ENCODE measurements around the gene EPB41L1. TPM values are rescaled to one million over a fixed set of nuclear protein-coding genes. Genes with fewer than 3 reads are reported as not detected.

EPB41L1 gene
- total RNA-seq, 1 experiment from 2014 or later: 7.1 TPM

DNA sequence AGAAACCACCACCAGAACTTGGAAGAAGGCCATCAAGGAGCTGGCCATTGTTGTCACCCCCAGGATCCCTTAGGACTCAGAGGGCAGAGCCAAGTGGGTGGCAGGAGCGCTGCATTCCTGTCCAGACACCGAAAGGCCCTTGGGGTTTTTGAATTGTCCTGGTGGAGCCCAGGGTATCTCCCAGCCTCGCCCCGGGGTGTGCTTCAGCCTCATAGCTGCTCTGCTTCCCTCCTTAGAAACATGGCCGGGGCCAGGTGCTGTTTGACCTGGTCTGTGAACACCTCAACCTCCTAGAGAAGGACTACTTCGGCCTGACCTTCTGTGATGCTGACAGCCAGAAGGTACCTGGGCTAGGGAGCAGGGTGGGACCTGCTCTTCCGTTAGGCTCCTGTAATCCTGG is 23.2 kb downstream of the EPB41L1 start:
- no peaks in the 10 kb centered on the region for H3K27me3 ChIP-seq (replicated peaks; ENCODE audit: insufficient read depth, low read depth, low read length, poor library complexity)
- POLR2A ChIA-PET (ENCODE audit: low non-redundant PET): no interaction called here
- H3K27ac ChIP-seq (ENCODE audit: low read depth, low read length, poor library complexity, severe bottlenecking): no peak overlapping the region
- no peak overlapping the region for H3K4me3 ChIP-seq (ENCODE audit: low read depth, low read length, poor library complexity, severe bottlenecking)
- H3K36me3 ChIP-seq (ENCODE audit: insufficient read depth, low read length, poor library complexity, severe bottlenecking): no peaks in the 10 kb centered on the region
- CTCF ChIA-PET: no interaction called here
- intact Hi-C loops (cut with micrococcal nuclease; ENCODE audit: unreplicated experiment): no loop called here
- H3K4me1 ChIP-seq (ENCODE audit: insufficient read depth, low read length, poor library complexity, severe bottlenecking): no peaks in the 10 kb centered on the region
- TF ChIP-seq CTCF (conservative IDR thresholded peaks at IDR 0.05; ENCODE audit: low read depth, low read length) (no peak), EZH2 (IDR thresholded peaks at IDR 0.05; ENCODE audit: borderline replicate concordance, low read depth, low read length, poor library complexity, severe bottlenecking) (no peak)
- no peak for DNase-seq (ENCODE audit: low spot score)
- no TSS peak for BruUV-seq (replicated peaks)
- no peaks in the 10 kb centered on the region for H3K9me3 ChIP-seq (ENCODE audit: low read depth, low read length, poor library complexity, severe bottlenecking)

- Histone ChIP-seq H3K4me3 (ENCODE audit: low read depth, low read length, poor library complexity, severe bottlenecking) (no peak overlapping the region), H3K27me3 (replicated peaks; ENCODE audit: insufficient read depth, low read depth, low read length, poor library complexity) (no peaks in the 10 kb centered on the region), H3K36me3 (ENCODE audit: insufficient read depth, low read length, poor library complexity, severe bottlenecking) (no peaks in the 10 kb centered on the region), H3K4me1 (ENCODE audit: insufficient read depth, low read length, poor library complexity, severe bottlenecking) (no peaks in the 10 kb centered on the region), H3K9me3 (ENCODE audit: low read depth, low read length, poor library complexity, severe bottlenecking) (no peaks in the 10 kb centered on the region), H3K27ac (ENCODE audit: low read depth, low read length, poor library complexity, severe bottlenecking) (no peak overlapping the region)
- TF ChIP-seq EZH2 (IDR thresholded peaks at IDR 0.05; ENCODE audit: borderline replicate concordance, low read depth, low read length, poor library complexity, severe bottlenecking) (no peak), CTCF (conservative IDR thresholded peaks at IDR 0.05; ENCODE audit: low read depth, low read length) (no peak)
- no TSS peak for BruUV-seq (replicated peaks)
- ChIA-PET POLR2A (ENCODE audit: low non-redundant PET) (no interaction called here), CTCF (no interaction called here)
- intact Hi-C loops (cut with micrococcal nuclease; ENCODE audit: unreplicated experiment): no loop called here
- DNase-seq (ENCODE audit: low spot score): no peak
Observed at GRCh38 chr20:36179170-36179945, 24.8 kb downstream of the EPB41L1 start.

GRCh38 chr20:36180323-36180722 is 25.8 kb downstream of the EPB41L1 start:
- Histone ChIP-seq H3K9me3 (ENCODE audit: low read depth, low read length, poor library complexity, severe bottlenecking) (no peaks in the 10 kb centered on the region), H3K4me3 (ENCODE audit: low read depth, low read length, poor library complexity, severe bottlenecking) (no peak overlapping the region), H3K27ac (ENCODE audit: low read depth, low read length, poor library complexity, severe bottlenecking) (no peak overlapping the region), H3K36me3 (ENCODE audit: insufficient read depth, low read length, poor library complexity, severe bottlenecking) (no peaks in the 10 kb centered on the region), H3K4me1 (ENCODE audit: insufficient read depth, low read length, poor library complexity, severe bottlenecking) (no peaks in the 10 kb centered on the region), H3K27me3 (replicated peaks; ENCODE audit: insufficient read depth, low read depth, low read length, poor library complexity) (no peaks in the 10 kb centered on the region)
- intact Hi-C loops (cut with micrococcal nuclease; ENCODE audit: unreplicated experiment): no loop called here
- no peak for TF ChIP-seq CTCF (conservative IDR thresholded peaks at IDR 0.05; ENCODE audit: low read depth, low read length)
- TF ChIP-seq EZH2 (IDR thresholded peaks at IDR 0.05; ENCODE audit: borderline replicate concordance, low read depth, low read length, poor library complexity, severe bottlenecking): no peak
- no TSS peak for BruUV-seq (replicated peaks)
- no peak for DNase-seq (ENCODE audit: low spot score)
- ChIA-PET POLR2A (ENCODE audit: low non-redundant PET) (no interaction called here), CTCF (no interaction called here)
